GM19351 (cell line): ENCODE measurements around the gene CHKA.

Experiments
- ATAC-seq: cut with Tn5 transposase; IDR thresholded peaks from one replicate; pipeline ENCODE4 v1.9.1; 2021; ENCODE audit warnings: mild to moderate bottlenecking, moderate library complexity; ENCODE audit not compliant: unreplicated experiment

CHKA gene

GRCh38 chr11:68004551-68005335 is 116.4 kb downstream of the CHKA start:
- ATAC-seq, result no peak

GRCh38 chr11:68003846-68004550 is 117.2 kb downstream of the CHKA start, which contains the start of gene UNC93B1:
TSS of gene UNC93B1 (minus strand) at chr11:68004097. CDS start at chr11:68004043, 54 bp downstream.
- ATAC-seq, result peak; percentile 69

GRCh38 chr11:68002938-68003845 is 118.0 kb downstream of the CHKA start:
- ATAC-seq, result peak; percentile 42
